ENCODE data around the gene EIF4E2.

DNA sequence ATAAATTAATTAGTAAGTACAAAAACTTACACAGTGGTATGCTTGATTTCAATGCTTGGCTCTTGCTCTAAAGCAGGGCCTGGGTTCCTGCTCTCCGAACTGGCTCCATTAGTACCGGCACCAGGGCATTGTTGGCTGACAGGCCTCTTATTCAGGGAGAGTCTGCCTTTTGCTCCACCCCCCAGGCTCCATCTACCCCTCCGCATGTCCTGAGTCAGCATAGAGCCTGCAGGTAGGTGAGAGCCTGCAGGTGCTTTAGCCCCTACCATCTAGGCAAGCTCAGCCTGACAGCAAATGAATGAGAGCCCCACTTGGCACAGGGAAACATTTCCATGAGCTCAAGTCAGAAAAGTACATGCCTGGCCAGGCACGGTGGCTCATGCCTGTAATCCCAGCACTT is 47.8 kb downstream of the EIF4E2 start:
- TF ChIP-seq, protein P1, sequence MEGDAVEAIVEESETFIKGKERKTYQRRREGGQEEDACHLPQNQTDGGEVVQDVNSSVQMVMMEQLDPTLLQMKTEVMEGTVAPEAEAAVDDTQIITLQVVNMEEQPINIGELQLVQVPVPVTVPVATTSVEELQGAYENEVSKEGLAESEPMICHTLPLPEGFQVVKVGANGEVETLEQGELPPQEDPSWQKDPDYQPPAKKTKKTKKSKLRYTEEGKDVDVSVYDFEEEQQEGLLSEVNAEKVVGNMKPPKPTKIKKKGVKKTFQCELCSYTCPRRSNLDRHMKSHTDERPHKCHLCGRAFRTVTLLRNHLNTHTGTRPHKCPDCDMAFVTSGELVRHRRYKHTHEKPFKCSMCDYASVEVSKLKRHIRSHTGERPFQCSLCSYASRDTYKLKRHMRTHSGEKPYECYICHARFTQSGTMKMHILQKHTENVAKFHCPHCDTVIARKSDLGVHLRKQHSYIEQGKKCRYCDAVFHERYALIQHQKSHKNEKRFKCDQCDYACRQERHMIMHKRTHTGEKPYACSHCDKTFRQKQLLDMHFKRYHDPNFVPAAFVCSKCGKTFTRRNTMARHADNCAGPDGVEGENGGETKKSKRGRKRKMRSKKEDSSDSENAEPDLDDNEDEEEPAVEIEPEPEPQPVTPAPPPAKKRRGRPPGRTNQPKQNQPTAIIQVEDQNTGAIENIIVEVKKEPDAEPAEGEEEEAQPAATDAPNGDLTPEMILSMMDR (IDR thresholded peaks at IDR 0.05; ENCODE audit: insufficient read depth, low read depth, low read length): no peak
- TF ChIP-seq EZH2 (IDR thresholded peaks at IDR 0.05; ENCODE audit: insufficient read depth, low read length): no peak

All from astrocyte (in vitro differentiated cells and primary cell).